HG02840 (cell line): Measurements from ENCODE around the gene MAPK8.

ENCODE experiments used
- ATAC-seq: cut with Tn5 transposase; IDR thresholded peaks from one replicate; pipeline ENCODE4 v1.9.1; 2021; ENCODE audit warnings: mild to moderate bottlenecking, moderate library complexity, moderate number of reproducible peaks; ENCODE audit not compliant: unreplicated experiment, low FRiP score

MAPK8 gene

GRCh38 chr10:48469516-48470020, 163.1 kb downstream of the MAPK8 start:
- no peak for ATAC-seq

- no peak for ATAC-seq
Observed at GRCh38 chr10:48470115-48470892, 163.8 kb downstream of the MAPK8 start.

- ATAC-seq, result no peak
Observed at GRCh38 chr10:48470893-48471805, 164.7 kb downstream of the MAPK8 start.

- no peak for ATAC-seq
Observed at GRCh38 chr10:48472501-48473069, 166.1 kb downstream of the MAPK8 start.

- ATAC-seq, result no peak
Observed at GRCh38 chr10:48473704-48474103, 167.2 kb downstream of the MAPK8 start.

- no peak for ATAC-seq
Observed at GRCh38 chr10:48474765-48475365, 168.4 kb downstream of the MAPK8 start.

GRCh38 chr10:48475943-48476278, 169.4 kb downstream of the MAPK8 start:
- no peak for ATAC-seq

- no peak for ATAC-seq
Observed at GRCh38 chr10:48476279-48476982, 170.0 kb downstream of the MAPK8 start.

- no peak for ATAC-seq
Observed at GRCh38 chr10:48477141-48477540, 170.7 kb downstream of the MAPK8 start.

- no peak for ATAC-seq
Observed at GRCh38 chr10:48477616-48478015, 171.1 kb downstream of the MAPK8 start.

- ATAC-seq, result no peak
Observed at GRCh38 chr10:48478469-48478868, 172.0 kb downstream of the MAPK8 start.

GRCh38 chr10:48478980-48479811, 172.7 kb downstream of the MAPK8 start:
- no peak for ATAC-seq

GRCh38 chr10:48480397-48481374, 174.2 kb downstream of the MAPK8 start:
- ATAC-seq, result no peak

- no peak for ATAC-seq
Observed at GRCh38 chr10:48481385-48481784, 174.9 kb downstream of the MAPK8 start.

GRCh38 chr10:48482207-48482606, 175.7 kb downstream of the MAPK8 start:
- no peak for ATAC-seq

- ATAC-seq, result no peak
Observed at GRCh38 chr10:48484911-48485310, 178.4 kb downstream of the MAPK8 start.

- no peak for ATAC-seq
Observed at GRCh38 chr10:48485711-48486110, 179.2 kb downstream of the MAPK8 start.

GRCh38 chr10:48487244-48487643, 180.8 kb downstream of the MAPK8 start:
- no peak for ATAC-seq
